GM10248 (cell line): ENCODE results near the gene C4B.
A peak's percentile ranks its signal among the peaks of the same experiment; 100 is the strongest.
"Not testable (repeated sequence)": the region's sequence is repeated elsewhere in the genome, so short reads cannot be mapped to it uniquely, and the experiment has no call there.

Experiments used
- CTCF ChIA-PET: fragments of 300-600 bp; sonication (Branson Sonifier 250); formaldehyde crosslinking; extraction: SDS; loops from one replicate; lab custom pipeline; 2021; ENCODE audit warnings: antibody characterized with exemption; lab: Yijun Ruan, JAX
- POLR2A ChIA-PET: fragments of 350-650 bp; sonication (Branson Sonifier 250); formaldehyde crosslinking; extraction: SDS; loops from one replicate; lab custom pipeline; 2020; ENCODE audit warnings: antibody characterized with exemption; lab: Yijun Ruan, JAX
- DNase-seq: peaks from one replicate; pipeline ENCODE4 v3.0.0; 2012; ENCODE audit errors: extremely low spot score
- CTCF ChIP-seq: IDR thresholded peaks from 2 replicates; pipeline ENCODE4 v1.5.1; 2012; ENCODE audit warnings: mild to moderate bottlenecking, low read depth; ENCODE audit errors: extremely low read depth, missing control alignments, control extremely low read depth

The C4B gene

DNA sequence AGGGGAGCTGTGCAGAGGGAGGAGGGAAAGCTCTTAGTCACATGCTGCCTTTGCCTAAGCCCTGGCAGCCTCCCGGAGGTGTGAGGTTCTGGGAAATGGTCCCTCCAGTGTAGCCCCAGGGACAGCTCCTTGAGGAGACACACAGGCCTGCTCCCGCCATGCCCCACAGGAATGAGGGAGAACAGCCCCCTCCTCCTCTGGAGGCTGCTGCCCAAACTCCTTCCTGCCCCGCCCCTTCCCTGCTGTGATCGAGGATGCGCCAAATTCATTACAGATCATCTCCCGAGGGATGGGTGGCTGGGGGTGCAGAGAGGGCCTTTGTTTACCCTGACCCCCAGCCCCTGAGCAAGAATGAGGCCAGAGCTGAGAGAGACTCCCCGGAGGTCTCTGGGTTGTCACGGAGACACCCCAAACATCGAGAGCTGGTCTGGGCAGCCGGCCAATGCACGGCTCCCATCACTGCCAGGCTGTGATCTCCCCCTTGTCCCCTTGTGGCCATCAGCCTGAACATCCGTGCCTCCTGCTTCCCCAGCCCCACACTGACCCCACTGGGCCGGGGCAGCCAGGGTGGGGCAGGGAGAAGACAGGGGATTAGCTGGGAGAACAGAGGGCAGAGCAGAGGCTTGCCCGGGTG is 32.0 kb downstream of the C4B start:
- POLR2A ChIA-PET = no interaction called here
- TF ChIP-seq CTCF = no peak
- CTCF ChIA-PET = interaction anchor here (1.4 to 1.7 kb wide), 2 partner anchors 29 to 151 kb away, joined by 4 to 10 read pairs; no protein-coding TSS in a partner anchor
- no peak for DNase-seq

DNA sequence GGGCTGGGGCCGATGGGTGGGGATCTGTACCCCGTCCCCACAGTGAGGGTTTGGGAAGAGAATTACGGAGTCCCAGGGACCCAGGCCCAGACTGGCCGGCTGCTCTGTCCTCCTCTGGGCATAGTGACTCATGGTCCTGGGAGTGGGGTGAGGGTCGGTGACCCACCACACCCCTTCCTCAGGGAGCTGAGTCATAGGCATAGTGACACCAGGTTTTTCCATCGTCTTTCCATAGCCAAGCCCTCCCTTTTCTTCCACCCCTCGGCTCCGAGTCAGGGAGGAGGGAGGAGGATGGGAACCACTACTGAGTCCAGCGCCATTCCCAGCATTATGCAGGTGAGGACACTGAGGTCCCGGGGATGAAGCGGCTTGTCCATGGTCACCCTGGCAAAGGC is 32.5 kb downstream of the C4B start:
- no peak for DNase-seq
- TF ChIP-seq CTCF = no peak
- CTCF ChIA-PET = interaction anchor here (0.9 to 2.2 kb wide), 8 partner anchors 11 to 158 kb away, joined by 3 to 12 read pairs (median 4); partner anchors contain the start of gene ATF6B

DNA sequence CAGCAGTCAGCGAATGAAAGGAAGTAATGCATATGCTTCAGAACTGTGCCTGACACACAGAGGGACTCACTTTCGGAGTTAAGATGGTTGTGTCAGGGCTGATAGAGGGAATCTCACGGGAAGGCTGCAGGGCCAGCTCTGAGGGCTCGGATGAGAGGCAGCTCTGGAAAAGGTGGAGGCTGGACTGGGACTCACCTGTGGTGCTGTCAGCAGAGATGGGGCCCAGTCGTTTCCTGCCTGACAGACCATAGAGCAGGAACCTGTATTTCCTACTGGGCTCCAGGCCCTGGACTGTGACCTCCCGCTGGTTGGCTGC is 32.9 kb downstream of the C4B start:
- POLR2A ChIA-PET = no interaction called here
- CTCF ChIA-PET = interaction anchor here (0.9 to 2.2 kb wide), 9 partner anchors 11 to 157 kb away, joined by 3 to 13 read pairs (median 5); partner anchors contain the start of gene ATF6B
- DNase-seq = no peak
- no peak for TF ChIP-seq CTCF

More for the DNA sequence above, 32.5 kb downstream of the C4B start:
- POLR2A ChIA-PET = no interaction called here

DNA sequence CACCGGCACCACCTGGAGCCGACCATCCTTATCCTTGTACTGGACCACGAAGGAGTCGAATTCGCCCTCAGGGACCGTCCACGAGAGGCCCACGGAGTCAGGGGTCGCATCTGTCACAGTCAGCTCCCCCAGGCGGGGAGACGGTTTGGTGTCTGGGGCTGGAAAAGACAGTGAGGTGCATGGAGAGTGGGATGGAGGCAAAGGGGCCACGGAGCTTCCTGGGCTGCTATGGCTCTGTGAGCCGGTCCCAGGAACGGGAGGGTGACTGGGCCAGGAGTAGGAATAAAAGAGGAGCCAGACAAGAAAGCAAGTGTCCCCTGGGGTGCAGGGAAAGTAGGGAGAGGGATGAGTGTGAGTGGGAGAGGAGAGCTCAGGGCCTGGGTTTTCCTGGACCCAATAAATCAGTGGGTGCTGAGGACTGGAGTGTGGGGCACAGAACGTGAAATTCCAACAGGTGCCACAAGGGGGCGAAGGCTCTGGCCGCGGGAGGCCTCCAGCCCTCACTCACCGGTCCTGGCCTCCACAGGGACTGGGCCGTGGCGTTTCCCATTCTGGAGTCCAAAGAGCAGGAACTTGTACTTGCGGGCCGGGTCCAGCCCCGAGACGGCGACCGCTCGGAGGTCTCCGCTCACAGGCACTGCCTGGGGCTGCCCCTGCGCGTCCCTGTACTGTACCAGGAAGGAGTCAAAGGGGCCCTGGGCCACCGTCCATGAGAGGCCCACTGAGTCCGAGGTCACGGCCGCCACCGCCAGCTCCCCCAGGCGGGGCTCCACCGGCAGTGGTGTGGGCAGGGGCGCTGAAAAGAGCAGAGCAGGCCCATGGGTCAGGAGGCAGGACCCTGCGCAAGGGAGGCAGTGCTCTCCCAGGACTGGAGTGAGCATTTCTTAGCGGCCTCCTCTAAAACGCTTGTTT is 33.5 kb downstream of the C4B start:
- ChIA-PET CTCF (interaction anchor here (0.9 to 2.2 kb wide), 9 partner anchors 10 to 157 kb away, joined by 3 to 13 read pairs (median 5); partner anchors contain the start of gene ATF6B), POLR2A (no interaction called here)
- DNase-seq = peak; percentile 80
- TF ChIP-seq CTCF = peak; percentile 84

GRCh38 chr6:32049149-32049548 is 34.6 kb downstream of the C4B start:
- DNase-seq, POLR2A ChIA-PET: not testable (repeated sequence)

DNA sequence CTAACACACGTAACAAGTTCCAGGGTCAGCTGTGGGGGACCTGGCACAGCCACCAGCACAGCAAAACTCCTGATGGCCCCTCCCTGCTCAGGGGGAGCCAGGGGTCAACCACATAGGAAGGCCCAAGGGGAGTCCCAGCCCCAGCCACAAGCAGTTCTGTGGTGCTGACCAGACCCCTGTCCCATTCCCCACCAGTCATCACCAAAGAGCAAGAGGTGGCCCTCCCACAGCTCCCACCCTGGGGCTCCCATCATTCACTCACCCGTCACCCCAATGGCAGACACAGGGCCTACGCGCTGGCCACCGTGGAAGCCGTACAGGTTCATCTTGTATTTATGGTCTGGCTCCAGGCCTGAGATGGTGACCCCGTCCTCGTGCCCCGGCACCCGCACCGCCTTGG is 35.1 kb downstream of the C4B start:
- CTCF ChIA-PET = interaction anchor here (1.1 kb wide), 1 partner anchor 28 kb away, joined by 4 read pairs; no protein-coding TSS in a partner anchor
- POLR2A ChIA-PET, DNase-seq: not testable (repeated sequence)

More at GRCh38 chr6:32049149-32049548, 34.6 kb downstream of the C4B start:
- CTCF ChIA-PET = interaction anchor here (1.1 to 2.2 kb wide), 3 partner anchors 9 to 28 kb away, joined by 4 to 13 read pairs (median 12); no protein-coding TSS in a partner anchor

- no peak for TF ChIP-seq CTCF
- POLR2A ChIA-PET = no interaction called here
- CTCF ChIA-PET = no interaction called here
- DNase-seq = no peak
Measured at GRCh38 chr6:32050562-32050961, 36.0 kb downstream of the C4B start.

GRCh38 chr6:32052626-32053025 is 38.0 kb downstream of the C4B start:
- DNase-seq, POLR2A ChIA-PET: not testable (repeated sequence)
- CTCF ChIA-PET = interaction anchor here (1.3 kb wide), 1 partner anchor 66 kb away, joined by 3 read pairs; no protein-coding TSS in a partner anchor

GRCh38 chr6:32053314-32053713 is 38.7 kb downstream of the C4B start:
- POLR2A ChIA-PET, DNase-seq: not testable (repeated sequence)
- CTCF ChIA-PET = interaction anchor here (1.3 kb wide), 1 partner anchor 66 kb away, joined by 3 read pairs; no protein-coding TSS in a partner anchor

DNA sequence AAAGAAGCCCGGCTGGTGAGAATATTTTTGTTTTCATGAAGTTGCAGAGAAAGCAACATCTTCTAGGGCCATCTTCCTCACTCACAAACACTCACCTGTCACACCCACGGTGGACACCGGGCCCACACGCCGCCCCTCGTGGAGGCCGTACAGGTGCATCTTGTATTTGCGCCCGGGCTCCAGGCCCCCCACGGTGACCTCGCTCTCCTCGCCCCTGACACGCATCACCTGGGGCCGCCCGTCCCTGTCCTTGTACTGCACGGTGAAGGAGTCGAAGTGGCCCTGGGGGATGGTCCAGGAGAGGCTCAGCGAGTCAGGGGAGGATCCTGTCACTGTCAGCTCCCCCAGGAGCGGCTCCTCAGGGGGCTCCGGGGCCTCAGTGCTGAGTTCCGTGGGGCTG is 41.2 kb downstream of the C4B start:
- DNase-seq, POLR2A ChIA-PET: not testable (repeated sequence)
- CTCF ChIA-PET = interaction anchor here (1.2 kb wide), 1 partner anchor 63 kb away, joined by 3 read pairs; no protein-coding TSS in a partner anchor
